Nephron progenitor cell (in vitro differentiated cells): ENCODE results near the gene SENP6.
"Not testable (repeated sequence)": the region's sequence is repeated elsewhere in the genome, so short reads cannot be mapped to it uniquely, and the experiment has no call there.

Experiments used
- DNase-seq: peaks from one replicate; pipeline ENCODE4 v3.0.0; 2021
- H3K27ac Mint-ChIP-seq: 2 replicates; pipeline ENCODE4 v1.8.0; 2021; ENCODE audit warnings: mild to moderate bottlenecking, moderate library complexity, mixed read lengths
- H3K27me3 Mint-ChIP-seq: 2 replicates; pipeline ENCODE4 v1.8.0; 2021; ENCODE audit warnings: mild to moderate bottlenecking, low read depth, mixed read lengths; ENCODE audit not compliant: poor library complexity
- H3K36me3 Mint-ChIP-seq: 2 replicates; pipeline ENCODE4 v1.8.0; 2021; ENCODE audit warnings: low read depth, mixed read lengths
- H3K4me1 Mint-ChIP-seq: 2 replicates; pipeline ENCODE4 v1.8.0; 2021; ENCODE audit warnings: mixed read lengths
- H3K4me3 Mint-ChIP-seq: 2 replicates; pipeline ENCODE4 v1.8.0; 2021; ENCODE audit warnings: mild to moderate bottlenecking, moderate library complexity, mixed read lengths
- H3K9me3 Mint-ChIP-seq: 2 replicates; pipeline ENCODE4 v1.8.0; 2021; ENCODE audit warnings: mild to moderate bottlenecking, moderate library complexity, mixed read lengths
- CTCF ChIP-seq: fragments of 200-600 bp; sonication (generic); IDR thresholded peaks from 2 replicates; pipeline ENCODE4 v1.5.0; 2021; ENCODE audit warnings: antibody characterized with exemption

SENP6 gene

GRCh38 chr6:75568100-75568499 lies 33.6 kb upstream of the SENP6 start:
- H3K4me3 Mint-ChIP-seq: no peak overlapping the region
- H3K27ac Mint-ChIP-seq: no peak overlapping the region
- no peak for TF ChIP-seq CTCF
- H3K36me3 Mint-ChIP-seq: peaks cover 5% of the 10 kb centered on the region
- H3K9me3 Mint-ChIP-seq: peaks cover 43% of the 10 kb centered on the region
- DNase-seq: no peak
- H3K27me3 Mint-ChIP-seq: peaks cover 13% of the 10 kb centered on the region
- no peaks in the 10 kb centered on the region for H3K4me1 Mint-ChIP-seq

GRCh38 chr6:75568965-75569364 lies 32.7 kb upstream of the SENP6 start:
- no peak for TF ChIP-seq CTCF
- no peak overlapping the region for H3K4me3 Mint-ChIP-seq
- peaks cover 11% of the 10 kb centered on the region for H3K27me3 Mint-ChIP-seq
- peaks cover 43% of the 10 kb centered on the region for H3K9me3 Mint-ChIP-seq
- no peak overlapping the region for H3K27ac Mint-ChIP-seq
- no peaks in the 10 kb centered on the region for H3K4me1 Mint-ChIP-seq
- peaks cover 5% of the 10 kb centered on the region for H3K36me3 Mint-ChIP-seq
- DNase-seq: no peak

- H3K9me3 Mint-ChIP-seq: peaks cover 29% of the 10 kb centered on the region
- not testable (repeated sequence) for H3K4me3 Mint-ChIP-seq, H3K36me3 Mint-ChIP-seq, H3K27ac Mint-ChIP-seq, DNase-seq, H3K4me1 Mint-ChIP-seq, H3K27me3 Mint-ChIP-seq
These were observed 31.0 kb upstream of the SENP6 start for GRCh38 chr6:75570671-75571070.

- Mint-ChIP-seq H3K36me3 (peaks cover 1% of the 10 kb centered on the region), H3K4me1 (no peaks in the 10 kb centered on the region), H3K9me3 (peaks cover 17% of the 10 kb centered on the region), H3K27ac (no peak overlapping the region), H3K27me3 (peaks cover 5% of the 10 kb centered on the region), H3K4me3 (no peak overlapping the region)
- no peak for TF ChIP-seq CTCF
- DNase-seq: no peak
These were observed 29.6 kb upstream of the SENP6 start for GRCh38 chr6:75572072-75572471.

GRCh38 chr6:75579951-75580350 lies 21.7 kb upstream of the SENP6 start:
- H3K4me1 Mint-ChIP-seq: no peaks in the 10 kb centered on the region
- H3K27ac Mint-ChIP-seq: no peak overlapping the region
- H3K36me3 Mint-ChIP-seq: peaks cover 5% of the 10 kb centered on the region
- no peak for TF ChIP-seq CTCF
- H3K9me3 Mint-ChIP-seq: peaks cover 18% of the 10 kb centered on the region
- H3K4me3 Mint-ChIP-seq: no peak overlapping the region
- DNase-seq: no peak
- H3K27me3 Mint-ChIP-seq: no peaks in the 10 kb centered on the region

GRCh38 chr6:75581231-75581630 lies 20.4 kb upstream of the SENP6 start:
- no peak overlapping the region for H3K4me3 Mint-ChIP-seq
- H3K9me3 Mint-ChIP-seq: peaks cover 23% of the 10 kb centered on the region
- TF ChIP-seq CTCF: no peak
- no peak overlapping the region for H3K27ac Mint-ChIP-seq
- H3K36me3 Mint-ChIP-seq: peaks cover 5% of the 10 kb centered on the region
- no peak for DNase-seq
- no peaks in the 10 kb centered on the region for H3K4me1 Mint-ChIP-seq
- H3K27me3 Mint-ChIP-seq: no peaks in the 10 kb centered on the region

GRCh38 chr6:75584552-75584951 lies 17.1 kb upstream of the SENP6 start:
- DNase-seq, H3K4me1 Mint-ChIP-seq, H3K36me3 Mint-ChIP-seq, H3K27ac Mint-ChIP-seq, H3K4me3 Mint-ChIP-seq, H3K27me3 Mint-ChIP-seq: not testable (repeated sequence)
- peaks cover 23% of the 10 kb centered on the region for H3K9me3 Mint-ChIP-seq
